ENCODE measurements around the gene RPS6KA2.

Gene RPS6KA2

GRCh38 chr6:166496460-166496859, 130.6 kb downstream of the RPS6KA2 start:
- H3K27ac ChIP-seq, result no peak overlapping the region
- in situ Hi-C loops (cut with HindIII; ENCODE audit: low pct_ligation_motif_present, low sequenced_read_pairs), result no loop called here
- H3K36me3 ChIP-seq (replicated peaks), result no peaks in the 10 kb centered on the region
- no peak for DNase-seq
- H3K4me3 ChIP-seq (ENCODE audit: low read depth, low read length), result no peak overlapping the region
- H3K27me3 ChIP-seq (replicated peaks), result no peaks in the 10 kb centered on the region
- TF ChIP-seq, protein P1, sequence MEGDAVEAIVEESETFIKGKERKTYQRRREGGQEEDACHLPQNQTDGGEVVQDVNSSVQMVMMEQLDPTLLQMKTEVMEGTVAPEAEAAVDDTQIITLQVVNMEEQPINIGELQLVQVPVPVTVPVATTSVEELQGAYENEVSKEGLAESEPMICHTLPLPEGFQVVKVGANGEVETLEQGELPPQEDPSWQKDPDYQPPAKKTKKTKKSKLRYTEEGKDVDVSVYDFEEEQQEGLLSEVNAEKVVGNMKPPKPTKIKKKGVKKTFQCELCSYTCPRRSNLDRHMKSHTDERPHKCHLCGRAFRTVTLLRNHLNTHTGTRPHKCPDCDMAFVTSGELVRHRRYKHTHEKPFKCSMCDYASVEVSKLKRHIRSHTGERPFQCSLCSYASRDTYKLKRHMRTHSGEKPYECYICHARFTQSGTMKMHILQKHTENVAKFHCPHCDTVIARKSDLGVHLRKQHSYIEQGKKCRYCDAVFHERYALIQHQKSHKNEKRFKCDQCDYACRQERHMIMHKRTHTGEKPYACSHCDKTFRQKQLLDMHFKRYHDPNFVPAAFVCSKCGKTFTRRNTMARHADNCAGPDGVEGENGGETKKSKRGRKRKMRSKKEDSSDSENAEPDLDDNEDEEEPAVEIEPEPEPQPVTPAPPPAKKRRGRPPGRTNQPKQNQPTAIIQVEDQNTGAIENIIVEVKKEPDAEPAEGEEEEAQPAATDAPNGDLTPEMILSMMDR (IDR thresholded peaks at IDR 0.05; ENCODE audit: low read depth, low read length, missing control alignments), result no peak

DNA sequence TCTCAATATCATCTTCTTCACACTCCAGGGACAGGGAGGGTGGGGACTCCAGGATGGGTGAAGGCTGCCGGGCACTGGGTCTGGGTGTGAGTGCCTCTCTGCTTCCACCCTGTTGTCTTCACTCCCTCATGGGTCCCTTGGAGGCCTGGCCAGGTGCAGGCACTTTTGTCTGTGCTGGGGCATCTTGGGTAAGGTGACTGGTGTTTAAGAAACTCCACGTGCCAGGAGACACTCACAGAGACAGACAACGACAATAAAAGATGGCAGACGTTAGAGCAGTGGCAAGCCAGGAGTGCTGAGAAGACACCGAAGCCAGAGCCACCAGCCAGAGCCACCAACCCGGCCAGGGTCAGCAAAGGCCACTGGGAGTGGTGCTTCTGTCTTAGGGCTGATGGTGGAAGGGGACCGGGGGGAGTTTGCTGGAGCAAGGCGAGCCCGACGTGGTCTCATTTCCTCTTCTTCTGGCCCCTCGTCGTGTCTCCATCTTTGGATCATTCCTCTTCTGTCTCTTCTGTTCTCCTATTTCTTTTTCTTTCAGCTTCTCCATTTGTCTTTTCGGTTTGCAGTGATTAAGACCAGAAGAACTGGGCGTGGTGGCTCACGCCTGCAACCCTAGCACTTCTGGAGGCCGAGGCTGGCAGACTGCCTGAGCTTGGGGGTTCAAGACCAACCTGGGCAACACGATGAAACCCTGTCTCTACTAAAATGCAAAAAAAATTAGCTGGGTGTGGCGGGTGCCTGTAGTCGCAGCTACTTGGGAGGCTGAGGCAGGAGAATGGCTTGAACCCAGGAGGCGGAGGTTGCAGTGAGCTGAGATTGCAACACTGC, 131.3 kb downstream of the RPS6KA2 start:
- H3K27ac ChIP-seq, result no peak overlapping the region
- TF ChIP-seq, protein P1 (IDR thresholded peaks at IDR 0.05; ENCODE audit: low read depth, low read length, missing control alignments), result no peak
- H3K27me3 ChIP-seq (replicated peaks), result no peaks in the 10 kb centered on the region
- H3K4me3 ChIP-seq (ENCODE audit: low read depth, low read length), result no peak overlapping the region
- no peak for DNase-seq
- in situ Hi-C loops (cut with HindIII; ENCODE audit: low pct_ligation_motif_present, low sequenced_read_pairs), result no loop called here
- H3K36me3 ChIP-seq (replicated peaks), result no peaks in the 10 kb centered on the region

DNA sequence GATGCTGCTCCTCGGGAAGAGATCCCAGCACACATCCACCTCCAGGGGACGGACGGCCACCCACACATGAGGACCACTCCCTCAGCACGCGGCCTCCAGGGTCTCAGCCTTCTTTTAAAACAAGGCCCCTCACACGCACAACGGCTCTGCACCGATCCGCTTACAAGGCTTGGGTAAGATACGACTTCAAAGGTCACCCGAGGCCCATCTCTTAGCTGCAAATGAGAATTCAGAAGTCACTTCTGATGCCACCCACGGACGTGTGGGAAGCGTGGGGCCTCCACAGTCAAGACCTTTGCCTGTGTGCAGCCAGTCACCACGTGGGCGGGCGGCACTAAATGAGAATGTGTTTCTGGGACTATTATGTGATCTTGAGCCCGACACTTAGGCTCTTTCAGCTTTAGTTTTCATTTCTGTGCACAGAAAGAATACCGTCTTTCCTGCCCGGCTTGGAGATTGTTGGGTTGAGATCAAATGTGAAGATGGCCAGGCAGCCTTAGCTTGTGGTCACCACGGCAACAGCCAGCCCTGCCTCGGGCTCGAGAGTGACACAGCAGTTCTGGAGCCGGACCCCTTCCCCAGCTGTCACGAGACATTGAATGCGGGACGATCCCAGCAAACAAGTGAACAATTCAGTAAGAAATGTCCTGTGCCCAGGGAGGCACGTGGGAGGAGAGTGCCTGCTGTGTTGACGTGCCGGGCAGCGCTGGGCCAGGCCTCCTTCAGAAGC, 132.1 kb downstream of the RPS6KA2 start:
- Histone ChIP-seq H3K27me3 (replicated peaks) (no peaks in the 10 kb centered on the region), H3K4me3 (ENCODE audit: low read depth, low read length) (no peak overlapping the region), H3K36me3 (replicated peaks) (no peaks in the 10 kb centered on the region), H3K27ac (no peak overlapping the region)
- DNase-seq, result no peak
- in situ Hi-C loops (cut with HindIII; ENCODE audit: low pct_ligation_motif_present, low sequenced_read_pairs), result no loop called here
- TF ChIP-seq, protein P1 (IDR thresholded peaks at IDR 0.05; ENCODE audit: low read depth, low read length, missing control alignments), result no peak

DNA sequence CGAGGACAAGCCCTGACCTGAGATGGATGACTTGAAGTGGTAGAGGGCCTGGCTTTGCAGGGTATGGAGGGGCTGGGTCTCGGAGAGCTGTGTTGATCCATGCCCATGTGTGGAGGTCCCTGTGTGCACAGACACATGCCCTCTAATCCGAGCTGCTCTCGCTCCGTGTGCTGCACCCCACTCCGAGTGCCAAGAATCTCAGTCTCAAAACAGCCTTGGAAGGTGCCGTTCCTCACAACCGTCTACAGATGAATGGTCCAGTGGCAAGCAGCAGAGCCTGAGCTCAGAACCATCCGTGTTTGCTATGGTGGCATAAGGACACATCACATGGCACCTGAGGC, 133.0 kb downstream of the RPS6KA2 start:
- Histone ChIP-seq H3K4me3 (ENCODE audit: low read depth, low read length) (no peak overlapping the region), H3K36me3 (replicated peaks) (no peaks in the 10 kb centered on the region), H3K27ac (no peak overlapping the region), H3K27me3 (replicated peaks) (no peaks in the 10 kb centered on the region)
- TF ChIP-seq, protein P1 (IDR thresholded peaks at IDR 0.05; ENCODE audit: low read depth, low read length, missing control alignments), result no peak
- no peak for DNase-seq
- in situ Hi-C loops (cut with HindIII; ENCODE audit: low pct_ligation_motif_present, low sequenced_read_pairs), result no loop called here

DNA sequence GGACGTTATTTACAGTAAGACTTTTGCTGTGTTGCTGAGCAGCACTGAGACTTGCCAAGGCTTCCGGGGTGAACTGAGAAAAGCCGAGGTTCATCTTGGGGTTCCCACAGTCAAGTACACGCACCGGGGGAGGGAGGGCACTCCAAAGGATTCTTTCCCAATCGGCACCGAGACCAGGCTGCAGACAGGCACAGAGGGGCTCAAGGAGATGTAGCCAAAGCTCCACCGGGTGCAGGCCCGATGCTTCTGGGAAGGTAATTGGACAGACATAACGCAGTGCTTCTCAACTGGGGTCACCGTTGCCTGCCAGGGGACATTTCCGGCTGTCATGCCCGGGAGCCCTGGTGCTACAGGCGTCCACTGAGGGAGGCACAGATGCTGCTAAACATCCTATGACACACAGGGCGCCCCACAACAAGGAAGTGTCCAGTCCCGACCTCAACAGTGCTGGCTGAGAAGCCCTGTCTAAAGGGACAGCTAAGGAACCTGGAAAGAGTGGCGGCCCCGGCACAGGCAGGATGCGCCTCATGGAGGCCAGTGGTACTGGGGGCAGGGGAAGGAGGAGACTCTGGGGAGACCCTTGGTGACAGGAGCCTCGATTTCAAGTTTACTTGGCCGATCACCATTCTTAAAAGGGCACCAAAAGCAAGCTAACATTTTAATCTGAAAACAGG, 133.5 kb downstream of the RPS6KA2 start:
- Histone ChIP-seq H3K36me3 (replicated peaks) (no peaks in the 10 kb centered on the region), H3K4me3 (ENCODE audit: low read depth, low read length) (no peak overlapping the region), H3K27ac (no peak overlapping the region), H3K27me3 (replicated peaks) (no peaks in the 10 kb centered on the region)
- in situ Hi-C loops (cut with HindIII; ENCODE audit: low pct_ligation_motif_present, low sequenced_read_pairs), result no loop called here
- no peak for DNase-seq
- TF ChIP-seq, protein P1 (IDR thresholded peaks at IDR 0.05; ENCODE audit: low read depth, low read length, missing control alignments), result no peak

All from brain microvascular endothelial cell (primary cell).